OCI-LY1 (cell line): Measurements from ENCODE around the gene GLT8D1.
A peak's percentile ranks its signal among the peaks of the same experiment; 100 is the strongest.

ENCODE experiments used
- H2AFZ ChIP-seq: fragments of 200-600 bp; sonication (generic), shearing (Covaris generic); 2 replicates; pipeline ENCODE4 v1.6.0; 2014; ENCODE audit warnings: antibody characterized with exemption, mild to moderate bottlenecking, low read length
- H3F3A ChIP-seq: fragments of 200-600 bp; sonication (generic), shearing (Covaris generic); 2 replicates; pipeline ENCODE4 v1.6.0; 2014; ENCODE audit warnings: mild to moderate bottlenecking, antibody characterized with exemption, low read length, moderate library complexity; ENCODE audit not compliant: insufficient read depth
- H3K27ac ChIP-seq: fragments of 200-600 bp; sonication (generic); 2 replicates; pipeline ENCODE4 v1.5.1; 2014; ENCODE audit warnings: low read length, mixed run types, mild to moderate bottlenecking, low read depth; ENCODE audit not compliant: poor library complexity, severe bottlenecking
- H3K27me3 ChIP-seq: fragments of 200-600 bp; sonication (generic); 2 replicates; pipeline ENCODE4 v1.6.0; 2014; ENCODE audit warnings: antibody characterized with exemption, mild to moderate bottlenecking, low read length, moderate library complexity; ENCODE audit not compliant: insufficient read depth
- H3K36me3 ChIP-seq: fragments of 200-600 bp; sonication (generic); 2 replicates; pipeline ENCODE4 v1.6.1; 2014; ENCODE audit warnings: mild to moderate bottlenecking, antibody characterized with exemption, low read length, moderate library complexity, mixed read lengths; ENCODE audit not compliant: insufficient read depth
- H3K4me1 ChIP-seq: fragments of 200-600 bp; sonication (generic); 2 replicates; pipeline ENCODE4 v1.5.1; 2014; ENCODE audit warnings: mild to moderate bottlenecking, low read length, moderate library complexity; ENCODE audit not compliant: insufficient read depth, severe bottlenecking
- H3K4me2 ChIP-seq: fragments of 200-600 bp; sonication (generic), shearing (Covaris generic); 2 replicates; pipeline ENCODE4 v1.6.1; 2014; ENCODE audit warnings: low read length
- H3K4me3 ChIP-seq: fragments of 200-600 bp; sonication (generic); 2 replicates; pipeline ENCODE4 v1.5.1; 2014; ENCODE audit warnings: low read length, low read depth, mild to moderate bottlenecking, mixed read lengths; ENCODE audit not compliant: poor library complexity, severe bottlenecking
- H3K79me2 ChIP-seq: fragments of 200-600 bp; shearing (Covaris generic); 2 replicates; pipeline ENCODE4 v1.6.1; 2016; ENCODE audit warnings: mixed run types, low read length, mixed read lengths; ENCODE audit not compliant: insufficient read depth
- H3K9ac ChIP-seq: fragments of 200-600 bp; sonication (generic), shearing (Covaris generic); 2 replicates; pipeline ENCODE4 v1.6.1; 2014; ENCODE audit warnings: mild to moderate bottlenecking, low read length, mixed read lengths
- H3K9me2 ChIP-seq: fragments of 200-600 bp; sonication (generic), shearing (Covaris generic); 2 replicates; pipeline ENCODE4 v1.6.1; 2014; ENCODE audit warnings: low read depth, mild to moderate bottlenecking, low read length, mixed read lengths
- H3K9me3 ChIP-seq: fragments of 200-600 bp; shearing (Covaris generic); 2 replicates; pipeline ENCODE4 v1.6.1; 2014; ENCODE audit warnings: low read length, mixed read lengths
- H4K20me1 ChIP-seq: fragments of 200-600 bp; sonication (generic), shearing (Covaris generic); 2 replicates; pipeline ENCODE4 v1.6.0; 2016; ENCODE audit warnings: mild to moderate bottlenecking, low read length; ENCODE audit not compliant: insufficient read depth
- CTCF ChIP-seq: fragments of 200-600 bp; sonication (generic), shearing (Covaris generic); IDR thresholded peaks from 2 replicates; pipeline ENCODE4 v1.5.1; 2017; ENCODE audit warnings: mild to moderate bottlenecking, antibody characterized with exemption, low read length, moderate library complexity, mixed read lengths
- EZH2 ChIP-seq: fragments of 200-600 bp; sonication (generic), shearing (Covaris generic); IDR thresholded peaks from 2 replicates; pipeline ENCODE4 v1.8.0; 2017; ENCODE audit warnings: borderline replicate concordance, mixed run types, mild to moderate bottlenecking, antibody characterized with exemption, low read length, moderate library complexity, mixed read lengths

The GLT8D1 gene

GRCh38 chr3:52685285-52685708 is 20.3 kb downstream of the GLT8D1 start:
- H3F3A ChIP-seq = no peaks in the 10 kb centered on the region
- H3K4me1 ChIP-seq = peaks cover 34% of the 10 kb centered on the region
- H3K4me3 ChIP-seq = peak overlapping the region; percentile 96
- no peak for TF ChIP-seq CTCF
- H3K4me2 ChIP-seq = peak overlapping the region; percentile 77
- H3K79me2 ChIP-seq = peaks cover 54% of the 10 kb centered on the region
- H3K36me3 ChIP-seq = peaks cover 54% of the 10 kb centered on the region
- H3K9ac ChIP-seq = peak overlapping the region; percentile 98
- H3K9me3 ChIP-seq = no peaks in the 10 kb centered on the region
- no peaks in the 10 kb centered on the region for H4K20me1 ChIP-seq
- no peaks in the 10 kb centered on the region for H3K9me2 ChIP-seq
- no peaks in the 10 kb centered on the region for H3K27me3 ChIP-seq
- peak overlapping the region; percentile 75 for H3K27ac ChIP-seq
- no peak overlapping the region for H2AFZ ChIP-seq

- H4K20me1 ChIP-seq = no peaks in the 10 kb centered on the region
- peak overlapping the region; percentile 96 for H3K4me3 ChIP-seq
- peaks cover 34% of the 10 kb centered on the region for H3K4me1 ChIP-seq
- H3K9ac ChIP-seq = peak overlapping the region; percentile 81
- no peak overlapping the region for H2AFZ ChIP-seq
- H3K4me2 ChIP-seq = peak overlapping the region; percentile 77
- peaks cover 54% of the 10 kb centered on the region for H3K79me2 ChIP-seq
- no peaks in the 10 kb centered on the region for H3K27me3 ChIP-seq
- H3F3A ChIP-seq = no peaks in the 10 kb centered on the region
- TF ChIP-seq CTCF = no peak
- no peak for TF ChIP-seq EZH2
- H3K27ac ChIP-seq = peak overlapping the region; percentile 75
- H3K36me3 ChIP-seq = peaks cover 53% of the 10 kb centered on the region
- no peaks in the 10 kb centered on the region for H3K9me3 ChIP-seq
- no peaks in the 10 kb centered on the region for H3K9me2 ChIP-seq
These were observed 21.4 kb downstream of the GLT8D1 start for GRCh38 chr3:52684184-52684583.

- peaks cover 53% of the 10 kb centered on the region for H3K36me3 ChIP-seq
- no peaks in the 10 kb centered on the region for H3F3A ChIP-seq
- H4K20me1 ChIP-seq = no peaks in the 10 kb centered on the region
- H3K27ac ChIP-seq = no peak overlapping the region
- peaks cover 54% of the 10 kb centered on the region for H3K79me2 ChIP-seq
- no peak overlapping the region for H2AFZ ChIP-seq
- no peaks in the 10 kb centered on the region for H3K9me3 ChIP-seq
- no peaks in the 10 kb centered on the region for H3K27me3 ChIP-seq
- peak overlapping the region; percentile 77; the same call in 1 of the 2 replicates for H3K4me2 ChIP-seq
- no peak for TF ChIP-seq EZH2
- TF ChIP-seq CTCF = no peak
- no peaks in the 10 kb centered on the region for H3K9me2 ChIP-seq
- H3K9ac ChIP-seq = no peak overlapping the region
- H3K4me1 ChIP-seq = peaks cover 34% of the 10 kb centered on the region
- no peak overlapping the region for H3K4me3 ChIP-seq
These were observed 22.0 kb downstream of the GLT8D1 start for GRCh38 chr3:52683611-52684010.
